Epidermal melanocyte (primary cell): Measurements from ENCODE around the gene MTIF2.
"Not testable (repeated sequence)": the region's sequence is repeated elsewhere in the genome, so short reads cannot be mapped to it uniquely, and the experiment has no call there.

Experiments used
- DNase-seq: peaks from one replicate; pipeline ENCODE4 v3.0.0; 2011; ENCODE audit warnings: low spot score; ENCODE audit not compliant: insufficient read length

MTIF2 gene

GRCh38 chr2:55196526-55196925, 72.5 kb downstream of the MTIF2 start:
- no peak for DNase-seq

- DNase-seq, result not testable (repeated sequence)
Measured at GRCh38 chr2:55191888-55192287, 77.1 kb downstream of the MTIF2 start.

- DNase-seq, result not testable (repeated sequence)
Measured at GRCh38 chr2:55186837-55187236, 82.2 kb downstream of the MTIF2 start.
